PC-9 (cell line): ENCODE measurements around the gene PMPCA. TPM values are rescaled to one million over a fixed set of nuclear protein-coding genes. Genes with fewer than 3 reads are reported as not detected.

Source experiments
- BruUV-seq: library from RNA; stranded (reverse); fragments of 400-500 nt; replicated peaks from 2 replicates; lab custom pipeline; 2021; lab: Mats Ljungman, UMichigan
- CTCF ChIA-PET: fragments of 300-600 bp; sonication (Branson Sonifier 250); formaldehyde crosslinking; loops from one replicate; lab custom pipeline; 2022; ENCODE audit warnings: antibody characterized with exemption; lab: Charles Lee
- POLR2A ChIA-PET: fragments of 300-600 bp; sonication (Branson Sonifier 250); formaldehyde crosslinking; loops from one replicate; lab custom pipeline; 2022; ENCODE audit warnings: antibody characterized with exemption; ENCODE audit not compliant: unreplicated experiment; lab: Charles Lee
- DNase-seq, 2 experiments: peaks; one replicate each; pipeline versions ENCODE4 v3.0.0 to v3.0.0-alpha.2; 2015 to 2022; ENCODE audit warnings: mixed read lengths in 1 of 2
- H2AFZ ChIP-seq: fragments of 200-600 bp; sonication (generic); 2 replicates; pipeline ENCODE4 v1.8.1; 2017; ENCODE audit warnings: antibody characterized with exemption
- H3F3A ChIP-seq: fragments of 200-600 bp; sonication (generic); 2 replicates; pipeline ENCODE4 v1.8.1; 2017; ENCODE audit warnings: antibody characterized with exemption, mild to moderate bottlenecking, low read depth; ENCODE audit not compliant: insufficient read depth
- H3K27ac ChIP-seq: fragments of 200-600 bp; sonication (generic); 2 replicates; pipeline ENCODE4 v1.6.1; 2016; ENCODE audit warnings: mixed run types
- H3K27me3 ChIP-seq: fragments of 200-600 bp; sonication (generic); 2 replicates; pipeline ENCODE4 v1.6.1; 2016; ENCODE audit warnings: low read depth, mixed run types; ENCODE audit not compliant: insufficient read depth
- H3K36me3 ChIP-seq: fragments of 200-600 bp; sonication (generic); 2 replicates; pipeline ENCODE4 v1.6.1; 2016; ENCODE audit warnings: low read depth, mixed run types
- H3K4me1 ChIP-seq: fragments of 200-600 bp; sonication (generic); replicated peaks from 2 replicates; pipeline ENCODE4 v1.6.1; 2016; ENCODE audit warnings: mixed run types; ENCODE audit not compliant: insufficient read depth
- H3K4me2 ChIP-seq: fragments of 200-600 bp; sonication (generic); 2 replicates; pipeline ENCODE4 v1.6.1; 2017; ENCODE audit warnings: mixed run types
- H3K4me3 ChIP-seq: fragments of 200-600 bp; sonication (generic); 2 replicates; pipeline ENCODE4 v1.6.1; 2016; ENCODE audit warnings: mixed run types
- H3K79me2 ChIP-seq: fragments of 200-600 bp; sonication (generic); 2 replicates; pipeline ENCODE4 v1.6.1; 2017; ENCODE audit warnings: low read depth, mixed run types
- H3K9me2 ChIP-seq: fragments of 200-600 bp; sonication (generic); 2 replicates; pipeline ENCODE4 v1.8.1; 2017; ENCODE audit warnings: mild to moderate bottlenecking; ENCODE audit not compliant: insufficient read depth
- H3K9me3 ChIP-seq: fragments of 200-600 bp; sonication (generic); 2 replicates; pipeline ENCODE4 v1.8.1; 2016; ENCODE audit warnings: low read depth; ENCODE audit not compliant: insufficient read depth
- H4K20me1 ChIP-seq: fragments of 200-600 bp; sonication (generic); 2 replicates; pipeline ENCODE4 v1.8.1; 2017; ENCODE audit not compliant: insufficient read depth
- EZH2 ChIP-seq: fragments of 200-600 bp; sonication (generic); IDR thresholded peaks from 2 replicates; pipeline ENCODE4 v1.8.0; 2017; ENCODE audit warnings: antibody characterized with exemption, low read depth
- intact Hi-C: fragments of 100-400 bp; cut with micrococcal nuclease; formaldehyde crosslinking; loops from one replicate; pipeline ENCODE4 v1.10.0; 2022; ENCODE audit not compliant: unreplicated experiment
- total RNA-seq: library from RNA; stranded (reverse); gene quantifications from 2 replicates; pipeline ENCODE4 v1.2.3, GENCODE V29; 2021
- TF ChIP-seq, protein P1 (sequence below): fragments of 200-600 bp; sonication (generic); conservative IDR thresholded peaks from 2 replicates; pipeline ENCODE4 v1.6.1; 2017; ENCODE audit warnings: mixed run types, antibody characterized with exemption, mild to moderate bottlenecking, moderate library complexity

The PMPCA gene
- total RNA-seq, 1 experiment from 2014 or later: 78.1 TPM

DNA sequence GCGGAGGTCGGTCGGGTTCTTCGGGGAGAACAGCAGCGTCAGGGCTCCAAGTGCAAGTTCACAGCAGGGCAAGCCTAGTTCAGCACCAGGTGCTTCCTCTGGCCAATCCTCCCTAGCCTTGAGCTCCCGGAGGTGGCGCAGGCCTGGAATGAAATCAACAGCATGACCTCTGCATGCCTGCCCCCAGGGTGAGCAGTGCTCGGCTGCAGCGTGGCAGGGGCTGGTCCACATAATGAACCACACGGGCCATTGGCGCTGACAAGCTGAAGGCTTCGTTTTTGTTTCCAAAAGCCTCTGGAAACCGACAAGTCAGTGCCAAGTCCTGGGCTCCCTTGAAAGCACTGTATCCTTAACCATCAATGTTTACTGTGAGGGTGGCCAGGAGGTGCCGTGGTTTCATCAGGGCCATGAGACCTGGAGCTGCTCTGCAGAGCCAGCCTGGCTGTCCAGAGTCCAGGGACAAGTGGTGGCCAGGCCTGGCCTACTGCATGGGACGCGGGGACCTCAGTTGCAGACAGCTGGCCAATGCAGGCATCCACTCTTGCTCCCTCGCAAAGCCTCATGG lies 31.3 kb downstream of the PMPCA start:
- DNase-seq: no peak
- peaks cover 21% of the 10 kb centered on the region for H4K20me1 ChIP-seq
- TF ChIP-seq, protein P1, sequence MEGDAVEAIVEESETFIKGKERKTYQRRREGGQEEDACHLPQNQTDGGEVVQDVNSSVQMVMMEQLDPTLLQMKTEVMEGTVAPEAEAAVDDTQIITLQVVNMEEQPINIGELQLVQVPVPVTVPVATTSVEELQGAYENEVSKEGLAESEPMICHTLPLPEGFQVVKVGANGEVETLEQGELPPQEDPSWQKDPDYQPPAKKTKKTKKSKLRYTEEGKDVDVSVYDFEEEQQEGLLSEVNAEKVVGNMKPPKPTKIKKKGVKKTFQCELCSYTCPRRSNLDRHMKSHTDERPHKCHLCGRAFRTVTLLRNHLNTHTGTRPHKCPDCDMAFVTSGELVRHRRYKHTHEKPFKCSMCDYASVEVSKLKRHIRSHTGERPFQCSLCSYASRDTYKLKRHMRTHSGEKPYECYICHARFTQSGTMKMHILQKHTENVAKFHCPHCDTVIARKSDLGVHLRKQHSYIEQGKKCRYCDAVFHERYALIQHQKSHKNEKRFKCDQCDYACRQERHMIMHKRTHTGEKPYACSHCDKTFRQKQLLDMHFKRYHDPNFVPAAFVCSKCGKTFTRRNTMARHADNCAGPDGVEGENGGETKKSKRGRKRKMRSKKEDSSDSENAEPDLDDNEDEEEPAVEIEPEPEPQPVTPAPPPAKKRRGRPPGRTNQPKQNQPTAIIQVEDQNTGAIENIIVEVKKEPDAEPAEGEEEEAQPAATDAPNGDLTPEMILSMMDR: no peak
- TF ChIP-seq EZH2: no peak
- H3K27ac ChIP-seq: no peak overlapping the region
- no peaks in the 10 kb centered on the region for H3K27me3 ChIP-seq
- H3K4me1 ChIP-seq: peaks cover 10% of the 10 kb centered on the region
- CTCF ChIA-PET: no interaction called here
- POLR2A ChIA-PET: no interaction called here
- peaks cover 31% of the 10 kb centered on the region for H3F3A ChIP-seq
- H3K4me3 ChIP-seq: no peak overlapping the region
- H3K4me2 ChIP-seq: no peak overlapping the region
- BruUV-seq: no TSS peak
- intact Hi-C loops: no loop called here
- H3K9me3 ChIP-seq: no peaks in the 10 kb centered on the region
- H3K9me2 ChIP-seq: no peaks in the 10 kb centered on the region
- H3K36me3 ChIP-seq: no peaks in the 10 kb centered on the region; the same call in 1 of the 2 replicates
- H2AFZ ChIP-seq: no peak overlapping the region
- H3K79me2 ChIP-seq: peaks cover 18% of the 10 kb centered on the region; the same call in 1 of the 2 replicates

DNA sequence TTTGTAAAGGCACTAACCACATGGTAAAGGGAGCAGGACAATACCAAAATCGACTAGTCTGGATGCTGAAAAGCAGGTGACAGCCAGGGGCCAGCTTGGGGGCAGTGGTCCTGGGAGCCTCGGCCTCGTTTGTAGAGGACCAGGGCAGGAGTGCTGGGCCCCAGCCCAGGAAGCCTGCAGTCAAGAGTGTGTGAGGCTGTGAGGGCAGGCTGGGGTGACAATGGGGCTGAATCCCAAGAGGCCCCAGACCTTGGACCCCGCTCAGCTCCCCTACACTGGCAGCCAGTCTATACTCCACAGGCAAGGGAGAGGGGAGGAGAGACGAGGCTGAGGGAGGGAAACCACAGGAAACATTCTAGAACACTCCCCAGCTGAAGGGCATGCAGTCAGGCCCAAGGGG lies 31.8 kb downstream of the PMPCA start:
- Histone ChIP-seq H3K36me3 (no peaks in the 10 kb centered on the region; the same call in 1 of the 2 replicates), H3K9me2 (no peaks in the 10 kb centered on the region), H2AFZ (no peak overlapping the region), H3K27me3 (no peaks in the 10 kb centered on the region), H3K27ac (no peak overlapping the region), H3F3A (peaks cover 31% of the 10 kb centered on the region), H3K4me1 (peaks cover 10% of the 10 kb centered on the region), H3K4me3 (no peak overlapping the region), H3K4me2 (no peak overlapping the region), H3K9me3 (no peaks in the 10 kb centered on the region), H4K20me1 (peaks cover 16% of the 10 kb centered on the region), H3K79me2 (peaks cover 18% of the 10 kb centered on the region; the same call in 1 of the 2 replicates)
- ChIA-PET POLR2A (no interaction called here), CTCF (no interaction called here)
- no peak for DNase-seq
- intact Hi-C loops: no loop called here
- no TSS peak for BruUV-seq
- no peak for TF ChIP-seq EZH2
- TF ChIP-seq, protein P1: no peak

DNA sequence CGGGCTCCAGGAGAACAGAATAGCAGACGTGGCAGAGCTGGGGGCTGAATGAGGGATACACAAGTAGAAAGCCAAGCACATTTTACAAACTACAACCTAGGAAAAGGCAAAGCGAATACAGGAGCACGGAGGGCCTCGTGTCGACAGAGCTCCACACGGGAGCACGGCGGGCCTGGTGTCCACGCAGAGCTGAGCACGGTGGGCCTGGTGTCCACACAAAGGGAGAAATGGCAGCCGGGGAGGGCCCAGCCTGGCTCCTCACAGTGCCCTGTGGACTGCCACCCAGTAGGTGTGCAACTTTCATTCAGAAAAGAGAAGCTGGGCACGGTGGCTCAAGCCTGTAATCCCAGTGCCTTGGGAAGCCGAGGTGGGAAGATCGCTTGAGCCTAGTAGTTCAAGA lies 32.6 kb downstream of the PMPCA start:
- ChIA-PET POLR2A (interaction anchor here (0.6 kb wide), 1 partner anchor 38 kb away, joined by 3 read pairs; no protein-coding TSS in a partner anchor), CTCF (no interaction called here)
- BruUV-seq: no TSS peak
- Histone ChIP-seq H3K9me3 (no peaks in the 10 kb centered on the region), H3K36me3 (no peaks in the 10 kb centered on the region; the same call in 1 of the 2 replicates), H3K9me2 (no peaks in the 10 kb centered on the region), H3K27ac (no peak overlapping the region), H3K4me3 (no peak overlapping the region), H3F3A (peaks cover 31% of the 10 kb centered on the region), H3K27me3 (no peaks in the 10 kb centered on the region), H2AFZ (no peak overlapping the region), H3K4me2 (no peak overlapping the region), H4K20me1 (peaks cover 10% of the 10 kb centered on the region), H3K4me1 (peaks cover 4% of the 10 kb centered on the region), H3K79me2 (peaks cover 10% of the 10 kb centered on the region; the same call in 1 of the 2 replicates)
- intact Hi-C loops: no loop called here
- DNase-seq: no peak
- TF ChIP-seq EZH2: no peak
- TF ChIP-seq, protein P1: no peak
